ENCODE results near the gene WIZ.
"Not testable (repeated sequence)": the region's sequence is repeated elsewhere in the genome, so short reads cannot be mapped to it uniquely, and the experiment has no call there.

The WIZ gene, protein sequence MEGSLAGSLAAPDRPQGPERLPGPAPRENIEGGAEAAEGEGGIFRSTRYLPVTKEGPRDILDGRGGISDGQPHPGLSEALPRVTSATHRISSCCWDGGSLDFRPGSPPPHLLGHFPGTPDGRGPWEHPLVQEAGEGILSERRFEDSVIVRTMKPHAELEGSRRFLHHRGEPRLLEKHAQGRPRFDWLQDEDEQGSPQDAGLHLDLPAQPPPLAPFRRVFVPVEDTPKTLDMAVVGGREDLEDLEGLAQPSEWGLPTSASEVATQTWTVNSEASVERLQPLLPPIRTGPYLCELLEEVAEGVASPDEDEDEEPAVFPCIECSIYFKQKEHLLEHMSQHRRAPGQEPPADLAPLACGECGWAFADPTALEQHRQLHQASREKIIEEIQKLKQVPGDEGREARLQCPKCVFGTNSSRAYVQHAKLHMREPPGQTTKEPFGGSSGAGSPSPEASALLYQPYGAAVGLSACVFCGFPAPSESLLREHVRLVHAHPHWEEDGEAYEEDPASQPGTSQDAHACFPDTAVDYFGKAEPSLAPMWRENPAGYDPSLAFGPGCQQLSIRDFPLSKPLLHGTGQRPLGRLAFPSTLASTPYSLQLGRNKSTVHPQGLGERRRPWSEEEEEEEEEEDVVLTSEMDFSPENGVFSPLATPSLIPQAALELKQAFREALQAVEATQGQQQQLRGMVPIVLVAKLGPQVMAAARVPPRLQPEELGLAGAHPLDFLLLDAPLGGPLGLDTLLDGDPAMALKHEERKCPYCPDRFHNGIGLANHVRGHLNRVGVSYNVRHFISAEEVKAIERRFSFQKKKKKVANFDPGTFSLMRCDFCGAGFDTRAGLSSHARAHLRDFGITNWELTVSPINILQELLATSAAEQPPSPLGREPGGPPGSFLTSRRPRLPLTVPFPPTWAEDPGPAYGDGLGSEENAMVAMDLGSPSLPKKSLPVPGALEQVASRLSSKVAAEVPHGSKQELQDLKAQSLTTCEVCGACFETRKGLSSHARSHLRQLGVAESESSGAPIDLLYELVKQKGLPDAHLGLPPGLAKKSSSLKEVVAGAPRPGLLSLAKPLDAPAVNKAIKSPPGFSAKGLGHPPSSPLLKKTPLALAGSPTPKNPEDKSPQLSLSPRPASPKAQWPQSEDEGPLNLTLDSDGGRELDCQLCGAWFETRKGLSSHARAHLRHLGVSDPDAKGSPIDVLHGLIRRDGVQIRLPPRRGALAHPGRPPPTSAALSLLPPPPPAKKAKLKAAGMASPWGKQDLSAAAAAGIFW (N-terminal part only)

DNA sequence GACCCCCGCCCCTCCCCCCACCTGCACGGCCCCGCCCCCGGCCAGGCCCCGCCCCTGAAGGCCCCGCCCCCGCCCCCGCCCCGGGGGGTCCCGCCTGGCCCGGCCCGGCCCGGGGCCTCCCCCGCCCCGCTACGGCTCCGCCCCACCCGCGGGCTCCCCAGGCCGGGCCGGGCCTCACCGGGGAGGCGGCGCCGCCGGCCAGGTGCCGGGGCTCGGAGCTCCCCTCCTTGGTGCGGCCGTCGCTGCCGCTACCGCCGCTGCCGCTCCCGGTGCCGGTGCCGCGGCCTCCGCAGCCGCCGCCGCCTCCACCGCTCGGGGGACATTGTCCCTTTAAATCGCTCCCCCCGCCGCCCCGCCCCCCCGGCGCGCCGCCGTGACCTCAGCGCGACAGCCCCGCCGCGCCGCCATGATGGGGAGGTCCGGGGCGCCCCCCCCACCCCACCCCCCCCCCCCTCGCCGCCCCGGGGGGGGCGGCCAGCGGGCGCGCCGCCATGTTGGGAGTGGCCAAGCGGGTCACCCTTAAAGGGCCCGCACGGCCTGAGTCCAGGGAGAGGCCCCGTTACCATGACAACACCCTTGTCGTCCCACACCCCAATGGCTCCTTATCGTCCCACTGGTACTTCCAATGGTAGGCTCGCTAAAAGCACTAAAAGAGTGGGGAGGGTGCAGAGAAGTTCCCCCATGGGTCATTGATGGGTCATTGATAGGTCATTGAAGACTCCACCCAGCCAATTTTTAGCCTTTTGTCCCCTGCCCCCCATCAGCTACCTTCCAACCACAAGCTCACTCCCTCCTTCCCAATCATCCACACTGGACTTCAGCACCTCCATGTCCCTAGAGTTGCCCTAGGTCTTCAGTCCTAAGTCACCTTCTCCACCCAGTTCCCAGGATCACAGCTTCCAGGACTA, at the start of gene WIZ:
Gene WIZ (minus strand): TSS at position 337 of the 908 bp plus-strand sequence. CDS start 1,649 bp downstream, outside the sequence.
- peak; percentile 34 to 45 for DNase-seq

DNA sequence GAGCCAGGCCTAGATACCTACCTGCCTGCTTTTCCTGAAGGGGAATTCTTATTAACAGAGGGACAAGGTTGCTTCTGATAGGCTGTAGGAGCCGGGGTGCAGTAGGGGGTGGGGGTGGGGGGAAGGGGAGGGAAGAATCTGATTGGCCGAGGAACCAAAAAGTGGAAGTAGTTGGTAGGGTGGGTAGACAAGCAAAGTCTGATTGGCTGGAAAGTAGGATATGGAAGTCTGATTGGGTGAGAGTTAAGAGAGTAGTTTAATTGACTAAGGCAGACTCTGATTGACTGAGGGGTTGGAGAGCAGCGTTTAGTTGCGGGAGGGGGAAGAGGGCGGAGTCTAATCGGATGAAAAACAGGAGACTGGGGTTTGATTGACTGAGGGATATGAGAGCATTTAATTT, 49.2 kb upstream of the WIZ start:
- DNase-seq, result peak in 1 of 2 experiments; percentile 5

DNA sequence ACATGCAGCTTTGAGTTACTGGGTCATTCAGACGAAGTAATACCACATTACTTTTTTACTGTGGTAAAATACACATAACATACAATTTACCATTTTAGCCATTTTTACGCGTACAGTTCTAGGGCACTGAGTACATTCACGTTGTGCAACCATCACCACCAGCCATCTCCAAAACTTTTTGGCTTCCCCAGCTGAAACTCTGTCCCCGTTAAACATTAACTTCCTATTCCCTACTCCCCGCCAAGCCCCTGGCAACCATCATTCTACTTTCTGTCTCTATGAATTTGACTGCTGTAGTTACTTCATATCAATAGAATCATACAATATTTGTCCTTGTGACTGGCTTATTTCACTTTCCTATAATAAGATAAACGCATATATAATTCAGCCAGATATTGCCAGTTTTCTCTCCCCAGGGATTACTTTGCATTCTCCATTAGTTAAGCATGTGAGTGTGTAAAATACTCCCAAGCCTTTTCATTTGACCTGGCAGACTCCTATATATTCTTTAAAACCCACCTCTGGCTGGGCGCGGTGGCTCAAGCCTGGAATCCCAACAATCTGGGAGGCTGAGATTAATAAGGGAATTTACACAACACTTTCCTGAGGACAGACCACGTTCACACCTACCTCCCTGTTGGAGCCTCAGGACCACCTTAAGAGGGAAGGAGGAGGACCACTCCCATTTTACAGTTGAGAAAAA, 48.6 kb upstream of the WIZ start:
- no peak for DNase-seq

DNA sequence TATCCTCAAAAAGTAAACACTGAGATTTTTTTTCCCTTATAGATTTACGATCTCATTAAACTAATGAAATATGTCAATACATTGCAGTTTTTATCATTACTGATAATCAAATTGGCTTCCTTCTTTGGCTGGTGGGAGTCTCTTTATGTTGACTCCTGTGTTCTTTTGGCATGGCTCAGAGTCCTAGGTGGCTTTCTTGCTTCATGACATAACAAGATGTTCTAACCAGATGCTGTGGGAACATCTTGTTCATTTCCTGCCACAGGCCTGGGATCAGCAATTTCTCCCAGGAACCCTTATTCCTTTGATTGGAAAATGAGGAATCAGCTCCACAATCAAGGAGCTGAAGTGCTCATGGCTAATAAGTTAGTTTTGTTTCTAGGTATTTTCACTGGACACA, 45.4 kb upstream of the WIZ start:
- DNase-seq, result no peak

DNA sequence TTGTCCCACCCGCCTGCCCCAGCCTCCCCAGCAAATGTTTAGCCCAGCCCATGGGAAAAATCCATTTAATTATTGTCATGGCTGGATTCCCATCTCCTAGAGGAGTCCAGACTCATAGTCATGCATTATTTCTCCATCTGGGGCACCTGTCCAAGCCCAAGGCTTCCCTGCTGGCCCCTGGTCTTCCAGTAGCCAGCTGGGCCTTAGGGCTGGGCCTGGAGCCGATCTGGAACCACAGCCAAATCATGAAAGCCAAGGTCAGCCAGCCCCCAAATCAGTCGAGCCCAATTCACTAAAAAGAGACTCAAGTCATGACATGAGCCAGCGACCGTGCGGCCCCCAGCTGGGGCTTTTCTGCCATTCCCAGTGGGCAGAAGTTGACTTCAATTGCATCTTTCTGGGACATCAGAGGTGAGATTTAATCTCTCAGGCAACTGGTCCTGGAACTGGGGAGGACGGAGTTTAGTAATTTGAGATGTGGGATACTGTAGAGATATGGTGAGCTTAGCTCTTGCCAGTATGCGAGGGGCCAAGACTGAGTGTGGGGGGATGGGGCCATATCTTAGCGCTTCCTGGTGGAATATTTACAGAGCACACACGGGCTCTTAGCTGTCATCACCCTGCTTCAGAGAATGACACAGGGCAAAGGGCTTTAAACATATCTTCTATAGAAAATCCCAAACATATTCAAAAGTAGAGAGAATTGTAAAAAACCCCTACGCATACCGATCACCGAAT, 38.9 kb upstream of the WIZ start:
- DNase-seq, result no peak

DNA sequence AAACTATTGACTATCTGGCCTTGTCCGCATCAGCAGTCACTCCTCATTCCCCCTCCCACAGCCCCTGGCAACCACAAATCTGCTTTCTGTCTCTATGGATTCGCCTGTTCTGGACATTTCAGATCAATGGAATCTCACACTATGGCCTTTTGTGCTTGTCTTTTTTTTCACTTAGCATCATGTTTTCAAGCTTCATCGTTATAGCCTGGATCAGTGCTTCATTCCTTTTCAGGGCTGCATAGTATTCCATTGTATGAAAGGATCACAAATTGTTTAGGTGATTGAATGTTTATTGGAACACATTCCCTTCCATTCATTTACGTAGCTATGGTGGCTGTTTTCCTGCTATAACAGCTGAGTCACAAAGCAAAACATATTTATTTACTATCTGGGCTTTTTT, 37.3 kb upstream of the WIZ start:
- DNase-seq, result no peak

DNA sequence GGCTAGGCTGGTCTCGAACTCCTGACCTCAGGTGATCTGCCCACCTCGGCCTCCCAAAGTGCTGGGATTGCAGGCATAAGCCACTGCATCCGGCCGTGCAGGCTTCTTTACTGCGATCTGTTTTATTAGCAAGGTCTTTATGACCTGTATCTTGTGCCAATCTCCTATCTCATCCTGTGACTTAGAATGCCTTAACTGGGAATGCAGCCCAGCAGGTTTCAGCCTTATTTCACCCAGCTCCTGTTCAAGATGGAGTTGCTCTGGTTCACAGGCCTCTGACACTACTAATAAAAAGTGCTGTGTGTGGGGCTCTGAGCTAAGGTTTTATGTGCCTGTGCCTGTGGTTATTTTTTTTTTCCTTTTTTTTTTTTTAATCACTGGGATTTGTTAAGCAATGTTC, 36.0 kb upstream of the WIZ start:
- not testable (repeated sequence) for DNase-seq

DNA sequence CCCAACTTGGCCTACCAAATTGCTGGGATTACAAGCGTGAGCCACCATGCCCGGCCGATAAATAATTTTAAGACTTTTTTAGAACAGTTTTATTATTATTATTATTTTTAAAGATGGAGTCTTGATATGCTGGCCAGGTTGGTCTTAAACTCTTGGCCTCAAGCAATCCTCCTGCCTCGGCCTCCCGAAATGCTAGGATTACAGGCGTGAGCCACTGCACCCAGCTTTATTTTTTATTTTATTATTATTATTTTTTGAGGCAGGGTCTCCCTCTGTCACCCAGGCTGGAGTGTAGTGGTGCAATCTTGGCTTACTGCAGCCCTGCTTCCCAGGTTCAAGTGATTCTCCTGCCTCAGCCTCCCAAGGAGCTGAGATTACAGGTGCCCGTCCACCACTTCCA, 31.2 kb upstream of the WIZ start:
- not testable (repeated sequence) for DNase-seq

DNA sequence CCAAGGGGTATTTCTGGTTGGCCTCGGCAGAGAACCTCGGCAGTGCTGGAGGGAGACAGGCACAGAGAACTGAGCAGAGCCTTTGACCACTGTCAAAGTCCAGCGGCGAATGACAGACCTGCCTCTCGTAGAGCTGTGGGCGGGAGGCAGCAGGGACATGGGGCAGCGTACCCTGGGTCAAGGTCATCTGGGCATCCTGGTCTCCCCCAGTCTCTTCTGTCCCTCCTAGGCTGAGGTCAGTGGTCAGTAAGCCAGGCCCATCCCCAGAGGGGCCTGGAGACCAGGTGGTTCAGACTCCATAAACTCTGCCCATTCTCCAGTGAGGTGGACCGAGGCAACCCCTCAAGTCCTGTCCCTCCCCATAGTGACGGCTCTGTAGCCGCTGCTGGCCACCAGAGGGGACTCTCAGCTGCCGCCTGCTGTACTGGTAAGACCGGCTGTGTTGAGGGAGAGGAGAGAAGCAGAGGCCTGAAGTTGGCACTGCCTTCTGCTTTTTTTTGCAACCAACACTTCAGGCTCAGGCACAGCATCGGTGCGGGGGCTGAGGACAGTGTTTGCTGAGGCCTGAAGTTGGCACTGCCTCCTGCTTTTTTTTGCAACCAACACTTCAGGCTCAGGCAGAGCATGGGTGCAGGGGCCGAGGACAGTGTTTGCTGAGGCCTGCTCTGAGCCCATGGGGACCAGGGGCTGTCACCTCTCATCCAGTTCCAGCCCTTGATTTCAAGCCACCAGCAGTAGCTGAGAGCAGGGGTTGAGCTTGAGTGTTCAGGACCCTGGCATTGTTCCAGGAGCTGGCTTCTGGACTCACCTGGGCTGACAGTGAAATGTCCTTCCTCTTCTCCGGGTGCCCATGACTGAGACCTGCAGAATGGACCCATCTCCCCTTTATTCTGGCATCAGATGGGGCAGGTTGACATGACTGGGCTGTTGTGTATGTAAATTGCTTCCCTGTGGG, 29.9 kb upstream of the WIZ start, which contains the start of gene PGLYRP2:
Gene PGLYRP2 (minus strand): TSS at position 111 of the 955 bp plus-strand sequence. CDS start 130 bp downstream, outside the sequence.
- DNase-seq, result no peak

DNA sequence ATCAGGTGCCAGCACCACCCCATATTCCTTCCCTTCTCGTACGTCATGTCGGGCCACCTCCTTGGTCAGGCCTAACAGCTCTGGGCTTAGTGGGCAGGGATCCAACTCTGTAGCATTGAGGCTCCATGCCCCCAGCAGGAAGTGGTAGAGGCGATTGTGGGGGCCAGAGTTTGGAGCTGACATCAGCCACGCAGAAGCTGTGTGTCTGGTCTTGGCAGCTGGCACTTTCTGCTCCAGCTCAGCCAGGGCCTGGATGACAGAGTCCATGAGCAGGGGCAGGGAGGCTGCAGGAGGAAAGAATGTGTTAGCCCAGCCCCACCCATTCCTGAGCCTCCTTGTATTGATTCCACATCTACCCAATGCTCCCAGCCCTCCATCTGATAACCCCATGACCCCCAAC, 26.6 kb upstream of the WIZ start:
- DNase-seq, result no peak

DNA sequence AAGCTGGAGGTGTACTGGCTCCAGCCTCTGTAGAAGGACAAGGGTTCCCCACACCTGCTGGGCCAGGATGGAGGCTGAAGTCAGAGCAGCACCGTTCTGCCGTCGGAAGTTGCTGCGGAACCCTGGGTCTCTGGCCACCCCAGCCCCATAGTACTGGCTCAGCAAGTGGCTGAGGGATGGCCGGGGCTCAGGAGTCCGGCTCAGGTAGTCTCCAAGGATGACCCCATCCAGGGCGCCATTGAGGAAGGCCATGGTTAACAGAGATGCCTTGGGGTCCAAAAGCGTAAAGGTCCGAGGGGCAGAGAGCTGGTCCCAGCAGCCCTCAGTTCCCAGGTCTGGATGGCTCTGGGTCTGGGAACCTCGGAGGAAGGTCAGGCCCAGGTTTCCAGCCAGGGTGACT, 25.9 kb upstream of the WIZ start:
- no peak for DNase-seq

DNA sequence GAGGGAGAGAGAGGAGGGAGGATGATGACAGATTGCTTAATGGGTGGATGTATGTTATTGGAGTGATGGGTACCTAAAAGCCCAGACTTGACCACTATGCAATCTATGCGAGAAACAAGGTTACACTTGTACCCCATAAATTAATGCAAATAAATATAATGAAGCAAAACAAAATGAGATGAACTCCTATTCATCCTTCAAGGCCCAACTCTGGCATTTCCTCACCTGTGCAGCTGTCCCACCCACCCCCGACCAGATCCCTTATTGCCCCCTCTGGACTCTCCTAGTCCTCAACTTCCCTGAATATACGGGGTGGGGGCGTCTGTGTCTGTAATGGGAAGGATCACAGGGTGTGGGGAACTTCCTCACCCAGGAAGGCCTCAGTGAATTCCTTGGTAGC, 25.4 kb upstream of the WIZ start:
- no peak for DNase-seq

DNA sequence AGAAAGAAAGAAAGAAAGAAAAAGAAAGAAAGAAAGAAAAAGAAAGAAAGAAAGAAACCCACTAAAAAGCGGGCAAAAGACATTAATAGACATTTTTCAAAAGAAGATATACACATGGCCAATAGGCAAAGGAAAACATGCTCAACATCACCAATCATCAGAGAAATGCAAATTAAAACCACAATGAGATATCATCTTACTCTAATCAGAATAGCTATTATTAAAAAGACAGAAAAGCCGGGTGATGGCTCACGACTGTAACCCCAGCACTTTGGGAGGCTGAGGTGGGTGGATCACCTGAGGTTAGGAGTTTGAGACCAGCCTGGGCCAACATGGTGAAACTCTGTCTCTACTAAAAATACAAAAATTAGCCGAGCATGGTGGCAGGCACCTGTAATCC, 24.1 kb upstream of the WIZ start:
- DNase-seq, result not testable (repeated sequence)

DNA sequence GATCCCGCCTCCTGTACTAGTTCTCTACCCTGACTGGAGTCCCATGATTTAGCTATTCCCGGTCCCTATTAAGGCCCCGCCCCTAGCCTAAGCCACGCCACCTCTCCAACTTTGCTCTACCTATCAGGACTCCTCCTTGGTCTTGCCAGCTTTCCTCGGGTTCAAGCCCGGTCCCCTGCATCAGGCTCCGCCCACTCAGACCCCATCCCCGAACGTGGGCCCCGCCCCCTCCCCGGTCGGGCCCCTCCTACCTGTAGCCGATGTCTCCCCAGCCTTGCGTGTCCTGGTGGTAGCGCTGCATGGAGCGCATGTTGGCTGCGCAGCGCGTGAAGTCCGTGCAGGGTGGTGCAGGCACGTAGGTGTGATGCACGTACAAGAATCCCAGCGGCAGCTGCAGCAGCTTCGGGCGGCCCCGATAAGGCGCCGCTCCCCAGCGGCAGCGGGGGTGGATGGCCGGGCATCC, 21.9 kb upstream of the WIZ start:
- DNase-seq, result no peak

DNA sequence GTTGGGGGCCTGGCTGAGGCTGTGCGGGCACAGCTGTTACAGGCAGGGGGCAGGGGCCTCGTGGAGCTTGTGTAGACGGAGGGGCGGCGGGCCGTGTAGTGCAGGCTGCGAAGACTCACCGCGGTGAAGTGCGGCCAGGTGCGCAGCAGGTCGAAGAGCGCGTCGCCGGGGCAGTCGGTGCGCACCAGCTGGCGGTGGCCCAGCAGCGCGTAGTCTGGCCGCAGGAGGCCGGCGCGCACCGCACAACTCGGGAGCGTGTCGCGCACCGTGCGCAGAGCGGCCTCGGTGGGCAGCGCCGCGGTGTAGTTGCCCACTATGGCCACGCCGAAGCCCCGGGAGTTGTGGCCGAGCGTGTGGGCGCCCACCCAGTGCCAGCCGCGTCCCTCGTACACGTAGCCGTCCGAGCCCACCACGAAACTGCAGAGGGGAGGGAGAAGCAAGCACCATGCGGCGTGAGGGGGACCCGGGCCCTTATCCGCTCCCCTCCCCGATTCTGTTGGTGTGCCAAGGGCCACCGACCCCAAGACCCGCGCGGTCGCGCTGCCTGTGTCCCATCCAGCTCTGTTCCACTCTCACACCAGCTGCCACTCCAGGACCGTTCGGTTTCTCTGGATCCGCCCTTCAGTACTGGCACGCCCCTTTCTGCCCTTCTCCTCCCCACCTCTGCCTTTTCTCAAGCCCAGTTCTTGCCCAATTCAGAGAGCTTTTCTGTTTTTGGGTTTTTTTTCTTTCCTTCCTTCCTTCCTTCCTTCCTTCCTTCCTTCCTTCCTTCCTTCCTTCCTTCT, 19.9 kb upstream of the WIZ start:
- no peak for DNase-seq

DNA sequence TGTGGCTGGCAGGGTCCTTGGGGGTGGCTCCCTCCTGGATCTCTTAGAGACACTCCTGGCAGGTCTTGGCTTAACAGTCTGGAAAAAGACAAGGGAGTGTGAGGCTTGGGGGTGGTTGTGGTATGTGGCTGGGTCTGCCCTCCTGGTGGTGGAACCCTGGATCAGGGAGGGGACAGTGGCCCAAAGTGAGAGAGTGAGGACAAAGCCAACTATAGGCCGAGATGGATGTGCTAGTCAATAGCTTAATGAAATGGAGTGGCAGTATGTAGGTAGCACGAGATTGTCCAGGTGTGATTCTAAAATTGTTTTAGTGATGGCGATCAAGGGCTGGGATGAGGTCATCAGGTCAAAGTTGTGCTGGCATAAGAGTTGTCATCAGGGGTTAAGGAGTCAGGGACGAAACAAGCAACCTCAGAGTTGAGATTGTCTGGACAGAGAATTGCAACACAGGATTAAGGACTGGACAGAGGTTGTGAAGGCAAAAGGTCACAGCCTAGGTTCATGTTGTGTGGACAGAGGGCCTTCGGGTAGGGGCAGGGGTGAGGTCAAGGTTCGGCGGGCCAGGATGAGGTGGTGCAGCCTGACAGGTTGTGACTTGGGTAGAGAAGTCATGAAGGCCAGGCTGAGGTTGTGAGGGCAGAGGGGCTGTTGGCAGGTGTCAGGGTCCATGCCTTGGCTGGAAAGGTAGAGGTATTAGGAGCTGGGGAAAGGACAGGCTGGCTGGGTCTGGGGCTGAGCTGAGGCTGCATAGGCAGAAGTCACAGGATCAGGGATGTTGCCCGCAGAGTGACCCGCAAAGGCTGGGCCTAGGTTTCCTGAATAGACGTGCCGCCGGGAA, 19.1 kb upstream of the WIZ start:
- DNase-seq, result no peak

DNA sequence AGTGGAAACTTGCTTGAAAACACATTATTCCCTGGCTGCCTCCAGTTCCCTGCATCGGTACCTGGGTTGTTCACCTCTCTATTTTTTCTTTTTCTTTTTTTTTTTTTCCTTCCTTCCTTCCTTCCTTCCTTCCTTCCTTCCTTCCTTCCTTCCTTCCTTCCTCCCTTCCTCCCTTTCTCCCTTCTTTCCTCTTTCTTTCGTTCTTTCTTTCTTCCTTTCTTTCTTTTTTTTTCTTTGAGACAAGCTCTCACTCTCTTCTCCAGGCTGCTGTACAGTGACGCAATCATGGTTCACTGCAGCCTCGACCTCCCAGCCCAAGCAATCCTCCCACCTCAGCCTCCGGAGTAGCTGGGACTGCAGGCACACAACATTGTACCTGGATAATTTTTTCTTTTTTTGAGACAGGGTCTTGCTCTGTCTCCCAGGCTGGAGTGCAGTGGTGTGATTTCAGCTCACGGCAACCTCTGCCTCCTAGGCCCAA, 18.0 kb upstream of the WIZ start:
- DNase-seq, result no peak

All from Kasumi-1 (cell line).